CD14-positive monocyte (primary cell): ENCODE measurements around the gene GHRL. TPM values are rescaled to one million over a fixed set of nuclear protein-coding genes. Genes with fewer than 3 reads are reported as not detected.
A peak's percentile ranks its signal among the peaks of the same experiment; 100 is the strongest.

Source experiments
- DNase-seq, 3 donors: peaks; one replicate each; pipeline ENCODE4 v3.0.0-alpha.2; 2011 to 2022
- H2AFZ ChIP-seq: 2 replicates; pipeline ENCODE4 v1.6.0; 2012; ENCODE audit warnings: mild to moderate bottlenecking, low read depth, low read length, inconsistent platforms; ENCODE audit not compliant: insufficient read depth, poor library complexity, severe bottlenecking
- H3K27ac ChIP-seq, 2 donors: 1 replicate in 1 of 2; 2 replicates in 1 of 2; pipeline ENCODE4 v1.5.1; 2012 to 2013; ENCODE audit warnings: low read length in 2 of 2, control low read depth in 1 of 2, inconsistent platforms in 1 of 2, low read depth in 1 of 2, mild to moderate bottlenecking in 1 of 2
- H3K27me3 ChIP-seq, 2 donors: one replicate each; pipeline versions ENCODE4 v1.6.0 to v1.6.1; 2011 to 2013; ENCODE audit warnings: low read length in 2 of 2; ENCODE audit not compliant: control insufficient read depth in 2 of 2, insufficient read depth in 2 of 2
- H3K36me3 ChIP-seq, 2 donors: replicated peaks in 1 of 2; 1 replicate in 1 of 2; 2 replicates in 1 of 2; pipeline versions ENCODE4 v1.5.1 to v1.6.1; 2012 to 2013; ENCODE audit warnings: low read length in 2 of 2, control low read depth in 1 of 2, inconsistent platforms in 1 of 2, mild to moderate bottlenecking in 1 of 2; ENCODE audit not compliant: insufficient read depth in 2 of 2, control insufficient read depth in 1 of 2
- H3K4me1 ChIP-seq, 2 donors: 1 replicate in 1 of 2; 2 replicates in 1 of 2; pipeline versions ENCODE4 v1.5.1 to v1.6.1; 2012 to 2013; ENCODE audit warnings: low read length in 2 of 2, control low read depth in 1 of 2, inconsistent platforms in 1 of 2, mild to moderate bottlenecking in 1 of 2, moderate library complexity in 1 of 2; ENCODE audit not compliant: insufficient read depth in 2 of 2, control insufficient read depth in 1 of 2
- H3K4me2 ChIP-seq: replicated peaks from 2 replicates; pipeline ENCODE3; 2012; ENCODE audit warnings: low read length, moderate library complexity, mild to moderate bottlenecking; ENCODE audit not compliant: poor library complexity, severe bottlenecking; ENCODE audit errors: extremely low read depth
- H3K4me3 ChIP-seq, 3 experiments: fragments of 200-600 bp in 1 of 3; sonication (generic) in 1 of 3; replicated peaks in 1 of 3; 1 replicate in 2 of 3; 2 replicates in 1 of 3; pipeline ENCODE4 v1.5.1; 2011 to 2013; ENCODE audit warnings: low read length in 3 of 3, mild to moderate bottlenecking in 3 of 3, control low read depth in 2 of 3, low read depth in 2 of 3, inconsistent platforms in 1 of 3, moderate library complexity in 1 of 3
- H3K79me2 ChIP-seq: 2 replicates; pipeline ENCODE4 v1.6.0; 2012; ENCODE audit warnings: mild to moderate bottlenecking, control low read depth, inconsistent platforms, low read length, moderate library complexity; ENCODE audit not compliant: insufficient read depth
- H3K9ac ChIP-seq: 2 replicates; pipeline ENCODE4 v1.6.0; 2017; ENCODE audit warnings: low read length, mild to moderate bottlenecking; ENCODE audit not compliant: insufficient read depth, poor library complexity, severe bottlenecking
- H3K9me3 ChIP-seq, 2 donors: replicated peaks in 1 of 2; 1 replicate in 1 of 2; 2 replicates in 1 of 2; pipeline versions ENCODE4 v1.5.1 to v1.6.1; 2012 to 2013; ENCODE audit warnings: low read length in 2 of 2, control low read depth in 1 of 2; ENCODE audit not compliant: control insufficient read depth in 1 of 2, insufficient read depth in 1 of 2
- H4K20me1 ChIP-seq: 2 replicates; pipeline ENCODE4 v1.6.0; 2012; ENCODE audit warnings: mild to moderate bottlenecking, low read length, control low read depth, moderate library complexity; ENCODE audit not compliant: insufficient read depth
- H3K27ac Mint-ChIP-seq, 7 donors: one replicate each; pipeline ENCODE4 v1.8.0; 2020; ENCODE audit warnings: mild to moderate bottlenecking in 7 of 7, mixed read lengths in 7 of 7, moderate library complexity in 6 of 7, inconsistent platforms in 2 of 7
- H3K27me3 Mint-ChIP-seq, 3 donors: one replicate each; pipeline ENCODE4 v1.8.0; 2021 to 2022; ENCODE audit warnings: low read depth in 3 of 3, mild to moderate bottlenecking in 3 of 3, mixed read lengths in 3 of 3, moderate library complexity in 3 of 3, inconsistent platforms in 1 of 3
- H3K36me3 Mint-ChIP-seq, 2 donors: one replicate each; pipeline ENCODE4 v1.8.0; 2020; ENCODE audit warnings: mixed read lengths in 2 of 2, inconsistent platforms in 1 of 2, mild to moderate bottlenecking in 1 of 2
- H3K4me1 Mint-ChIP-seq: one replicate; pipeline ENCODE4 v1.8.0; 2020; ENCODE audit warnings: mild to moderate bottlenecking, mixed read lengths
- H3K4me3 Mint-ChIP-seq, 2 donors: one replicate each; pipeline ENCODE4 v1.8.0; 2020; ENCODE audit warnings: mild to moderate bottlenecking in 2 of 2, mixed read lengths in 2 of 2, moderate library complexity in 1 of 2
- H3K9me3 Mint-ChIP-seq, 7 donors: one replicate each; pipeline ENCODE4 v1.8.0; 2020 to 2022; ENCODE audit warnings: mixed read lengths in 7 of 7, mild to moderate bottlenecking in 6 of 7, moderate library complexity in 6 of 7, inconsistent platforms in 2 of 7
- CTCF ChIP-seq: fragments of 200-600 bp; IDR thresholded peaks from one replicate; pipeline ENCODE4 v1.8.0; 2022; ENCODE audit warnings: antibody characterized with exemption, mild to moderate bottlenecking
- WGBS: methylation state at CpG from one replicate; pipeline ENCODE4 v1.1.5; 2013; ENCODE audit warnings: missing lambda C conversion rate; ENCODE audit not compliant: insufficient coverage; 5-methylcytosine and 5-hydroxymethylcytosine counted together
- intact Hi-C, 2 donors: fragments of 100-400 bp; cut with micrococcal nuclease; formaldehyde crosslinking; loops; one replicate each; pipeline versions ENCODE4 v1.15.0 to v1.15.1; 2023
- polyA plus RNA-seq, 3 donors: library from polyadenylated mRNA; depleted of rRNA in 1 of 3; unstranded in 2 of 3; stranded (reverse) in 1 of 3; fragments of 300-500 nt in 2 of 3; fragments of >200 nt in 1 of 3; fragmentation: Illumina TruSeq in 2 of 3; gene quantifications; 1 replicate in 2 of 3; 2 replicates in 1 of 3; pipeline ENCODE4 v1.2.3, GENCODE V29; 2012 to 2021

The GHRL gene
- polyA plus RNA-seq, 3 donors: 2.3 to 9.9 (median 7.0) TPM

GRCh38 chr3:10303785-10304184 lies 11.0 kb upstream of the GHRL start:
- H3K4me1 Mint-ChIP-seq: no peaks in the 10 kb centered on the region
- H3K27ac Mint-ChIP-seq: peak overlapping the region in 2 of 7 donors; percentile 25 to 47
- no peak for TF ChIP-seq CTCF
- no peak overlapping the region for H3K4me3 ChIP-seq
- peaks cover 90 to 100% of the 10 kb centered on the region in 2 donors for H3K36me3 ChIP-seq
- H2AFZ ChIP-seq: no peak overlapping the region
- no peaks in the 10 kb centered on the region for H3K4me1 ChIP-seq
- no peaks in the 10 kb centered on the region for H3K27me3 Mint-ChIP-seq
- H3K4me3 Mint-ChIP-seq: no peak overlapping the region
- no peak for DNase-seq
- peaks cover 17% of the 10 kb centered on the region for H3K79me2 ChIP-seq
- H3K9ac ChIP-seq: no peak overlapping the region
- 94% methylated on average over 3 of the region's 8 CpGs for WGBS
- H4K20me1 ChIP-seq: peaks cover 6% of the 10 kb centered on the region
- no peaks in the 10 kb centered on the region for H3K9me3 ChIP-seq
- H3K27ac ChIP-seq: peak overlapping the region in 1 of 2 donors; percentile 32
- no peaks in the 10 kb centered on the region for H3K9me3 Mint-ChIP-seq
- no peak overlapping the region for H3K4me2 ChIP-seq
- peaks cover 84 to 96% of the 10 kb centered on the region in 2 donors for H3K36me3 Mint-ChIP-seq
- H3K27me3 ChIP-seq: no peaks in the 10 kb centered on the region
- intact Hi-C loops: no loop called here

- no peak for TF ChIP-seq CTCF
- Mint-ChIP-seq H3K4me1 (no peaks in the 10 kb centered on the region), H3K4me3 (no peak overlapping the region), H3K9me3 (no peaks in the 10 kb centered on the region), H3K27ac (no peak overlapping the region), H3K36me3 (peaks cover 79 to 92% of the 10 kb centered on the region in 2 donors), H3K27me3 (no peaks in the 10 kb centered on the region)
- Histone ChIP-seq H3K4me2 (no peak overlapping the region), H2AFZ (no peak overlapping the region), H3K27ac (no peak overlapping the region), H3K79me2 (peaks cover 18% of the 10 kb centered on the region), H4K20me1 (peaks cover 6% of the 10 kb centered on the region), H3K9me3 (no peaks in the 10 kb centered on the region), H3K27me3 (no peaks in the 10 kb centered on the region), H3K9ac (no peak overlapping the region), H3K4me1 (no peaks in the 10 kb centered on the region), H3K36me3 (peaks cover 84 to 97% of the 10 kb centered on the region in 2 donors), H3K4me3 (no peak overlapping the region)
- intact Hi-C loops: no loop called here
- no peak for DNase-seq
- 100% methylated on average over 5 of the region's 9 CpGs for WGBS
These were observed 10.4 kb upstream of the GHRL start for GRCh38 chr3:10303105-10303504.
